Non-pigmented ciliary epithelial cell (primary cell): ENCODE data around the gene ZC3H7B.
A peak's percentile ranks its signal among the peaks of the same experiment; 100 is the strongest.
"Not testable (repeated sequence)": the region's sequence is repeated elsewhere in the genome, so short reads cannot be mapped to it uniquely, and the experiment has no call there.

Experiments
- DNase-seq: peaks from one replicate; pipeline ENCODE4 v3.0.0-alpha.2; 2010; ENCODE audit warnings: low read depth

Gene ZC3H7B

DNA sequence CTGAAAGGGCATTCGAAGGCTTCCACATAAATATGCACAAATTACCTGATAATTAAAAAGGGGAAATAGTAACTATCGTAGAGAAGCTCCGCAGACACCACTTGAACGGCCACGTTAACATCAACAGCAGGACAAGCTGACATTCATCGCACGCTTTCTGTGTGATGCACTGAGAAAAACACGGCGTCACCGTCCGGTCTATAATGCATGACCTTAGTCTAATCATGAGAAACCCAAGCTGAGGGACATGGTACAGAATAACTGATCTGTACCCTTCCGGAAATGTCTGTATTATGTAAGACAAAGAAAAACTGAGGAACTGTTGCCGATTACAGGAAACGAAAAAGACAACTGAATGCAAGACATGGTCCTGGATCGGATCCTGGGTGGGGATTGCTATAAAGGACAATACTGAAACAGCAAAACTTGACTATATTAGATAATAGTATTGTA lies 14.7 kb upstream of the ZC3H7B start:
- DNase-seq: no peak

- DNase-seq: no peak
Measured at GRCh38 chr22:41288245-41288946, 12.9 kb upstream of the ZC3H7B start.

GRCh38 chr22:41289671-41290070 lies 11.7 kb upstream of the ZC3H7B start:
- no peak for DNase-seq

DNA sequence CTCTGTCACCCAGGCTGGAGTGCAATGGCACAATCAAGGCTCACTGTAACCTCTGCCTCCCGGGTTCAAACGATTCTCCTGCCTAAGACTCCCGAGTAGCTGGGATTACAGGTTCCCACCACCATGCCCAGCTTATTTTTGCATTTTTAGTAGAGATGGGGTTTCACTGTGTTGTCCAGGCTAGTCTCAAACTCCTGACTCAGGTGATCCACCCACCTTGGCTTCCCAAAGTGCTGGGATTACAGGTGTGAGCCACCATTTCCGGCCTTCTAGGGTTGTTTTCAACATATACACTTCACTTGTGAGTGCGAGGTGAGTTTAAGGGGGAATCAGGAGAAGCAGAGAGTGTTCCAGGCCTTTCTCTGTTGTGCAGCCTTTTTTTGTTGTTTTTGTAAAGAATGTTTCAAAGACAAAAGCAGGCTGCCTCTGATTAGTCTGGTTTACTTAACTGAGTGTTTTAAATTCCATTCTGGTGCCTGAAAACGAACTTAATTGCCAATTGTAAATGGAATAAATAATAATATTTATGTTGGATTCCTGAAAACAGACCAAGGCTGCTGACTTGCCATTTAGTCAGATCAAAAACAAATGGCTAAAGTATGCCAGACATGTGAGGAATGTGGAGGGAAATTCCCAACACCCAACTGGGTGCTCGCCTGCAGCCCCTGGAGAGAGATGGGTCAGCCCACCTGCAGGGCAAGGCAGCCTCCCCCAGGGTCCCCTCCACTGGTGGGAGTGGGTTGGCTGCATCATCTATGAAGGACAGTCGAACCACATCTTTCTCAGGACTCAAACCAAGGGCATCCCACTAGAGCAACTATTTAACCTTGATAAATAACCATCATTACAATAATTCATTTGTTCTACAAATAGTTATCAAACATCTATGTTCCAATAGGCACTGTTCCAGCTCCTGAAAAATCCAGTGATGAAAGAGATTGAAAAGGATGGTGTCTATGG lies 10.8 kb upstream of the ZC3H7B start:
- DNase-seq: peak; percentile 61

- DNase-seq: not testable (repeated sequence)
Measured at GRCh38 chr22:41294816-41295215, 6.5 kb upstream of the ZC3H7B start.

GRCh38 chr22:41296826-41297667 lies 4.3 kb upstream of the ZC3H7B start:
- no peak for DNase-seq

- DNase-seq: no peak
Measured at GRCh38 chr22:41300661-41301060, 664 bp upstream of the ZC3H7B start.

DNA sequence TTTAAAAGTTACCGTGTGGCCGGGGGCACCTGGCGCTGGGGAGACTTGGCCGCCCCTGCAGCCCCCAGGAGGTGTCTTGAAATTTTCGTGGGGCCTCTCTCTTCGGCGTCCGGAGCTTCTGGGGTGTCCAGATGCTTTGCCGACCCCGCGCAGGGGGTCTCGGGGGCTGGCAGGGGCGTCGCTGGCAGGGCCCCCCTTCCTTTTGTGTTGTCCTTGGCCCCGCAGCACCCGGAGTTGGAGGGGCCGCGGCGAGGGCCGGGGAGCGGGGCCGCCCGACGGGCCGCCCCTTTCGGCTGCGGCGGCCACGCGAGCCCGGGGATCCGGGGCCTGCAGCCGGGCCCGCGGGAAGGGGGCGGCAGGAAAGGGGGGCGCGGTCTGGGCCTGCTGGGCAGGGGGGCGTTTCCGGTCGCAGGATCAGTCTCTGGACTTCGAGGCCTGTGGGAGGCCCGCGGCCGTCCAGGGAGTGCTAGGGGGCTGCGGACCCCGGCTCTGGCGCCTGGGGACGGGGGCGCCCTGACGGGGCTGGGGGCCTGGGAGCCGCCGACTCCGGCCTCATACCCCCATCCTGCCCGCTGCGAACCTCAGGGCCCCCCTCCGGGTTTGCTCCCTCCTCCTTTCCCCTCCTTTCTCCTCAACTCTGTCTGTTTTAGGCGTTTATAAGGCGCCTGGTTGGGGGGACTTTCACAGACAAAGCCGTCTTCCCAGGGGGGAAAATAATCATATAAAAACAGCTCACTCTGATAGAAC lies 869 bp downstream of the ZC3H7B start:
- no peak for DNase-seq

DNA sequence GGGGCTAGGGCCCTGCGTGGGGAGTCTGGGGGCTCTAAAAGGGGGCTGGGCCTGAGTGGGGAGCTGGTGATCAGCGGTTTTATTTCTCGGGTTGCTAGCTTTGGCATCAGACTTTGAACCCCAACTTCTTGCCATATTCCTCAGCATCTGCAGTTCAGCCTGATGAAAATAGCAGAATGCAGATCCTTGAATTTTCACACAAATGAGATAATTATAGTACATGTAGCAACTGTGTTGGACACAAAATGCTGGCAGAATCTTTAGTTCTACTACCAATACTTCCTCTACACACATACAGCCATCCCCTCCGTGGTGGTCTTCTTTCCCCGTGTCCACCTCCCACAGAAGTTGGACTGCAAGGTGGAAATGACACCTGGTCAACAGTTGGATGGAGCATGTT lies 1.5 kb downstream of the ZC3H7B start:
- DNase-seq: no peak

GRCh38 chr22:41305646-41306045 lies 4.3 kb downstream of the ZC3H7B start:
- no peak for DNase-seq

DNA sequence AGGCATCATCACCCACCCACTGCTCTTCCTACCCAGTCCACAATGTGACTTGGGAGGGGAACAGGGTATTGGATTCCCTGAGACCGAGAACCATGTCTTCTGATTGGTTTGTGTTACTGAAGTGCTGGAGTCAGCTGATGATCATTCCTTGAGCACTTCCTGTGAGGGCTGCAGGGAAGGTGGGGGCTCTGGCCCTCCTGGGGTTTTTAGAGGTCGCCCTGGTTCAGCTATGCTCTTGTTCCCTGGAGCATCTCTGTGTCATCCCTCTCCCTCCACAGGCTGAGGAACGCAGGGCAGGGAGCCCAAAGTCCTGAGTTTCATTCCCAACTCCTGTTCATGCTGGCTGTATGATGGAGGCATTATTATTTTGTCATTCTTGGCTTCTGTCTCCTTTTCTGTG lies 6.7 kb downstream of the ZC3H7B start:
- no peak for DNase-seq

DNA sequence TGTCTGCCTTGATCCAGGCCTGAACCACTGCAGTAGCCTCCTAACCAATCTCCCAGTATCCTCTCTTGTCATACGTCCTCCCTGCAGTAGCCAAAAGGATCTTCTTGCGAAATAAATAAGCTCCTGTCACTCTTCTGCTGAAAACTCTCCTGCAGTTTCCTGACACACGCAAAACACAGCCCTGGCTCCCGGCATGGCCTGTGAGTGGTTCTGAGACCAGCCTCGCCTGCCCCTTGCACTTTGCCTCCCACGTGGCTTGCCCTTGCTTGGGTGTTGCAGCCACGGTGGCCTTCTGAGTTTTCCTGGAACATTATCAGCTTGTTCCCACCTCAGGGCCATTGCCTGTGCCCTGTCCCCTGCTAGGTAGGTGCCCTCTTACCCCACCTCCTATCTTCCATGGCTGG lies 7.2 kb downstream of the ZC3H7B start:
- DNase-seq: no peak

DNA sequence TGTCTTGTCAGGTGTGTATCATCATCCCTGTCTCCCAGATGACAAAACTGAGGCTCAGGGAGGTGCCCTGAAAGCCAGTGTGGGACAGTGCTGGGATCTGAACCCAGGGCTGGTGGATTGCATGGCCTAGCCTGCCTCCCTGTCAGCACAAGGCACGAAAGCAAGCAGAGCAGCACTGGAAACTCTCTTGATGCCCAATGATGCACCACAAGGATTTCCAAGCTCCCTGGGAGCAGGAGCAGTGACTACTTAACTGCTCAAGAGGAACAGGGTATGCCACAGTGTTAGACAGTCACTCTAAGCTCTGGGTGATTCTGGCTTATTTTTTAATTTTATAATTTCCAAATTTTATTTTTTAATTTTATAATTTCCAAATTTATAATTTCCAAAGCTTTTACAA lies 9.0 kb downstream of the ZC3H7B start:
- DNase-seq: no peak

DNA sequence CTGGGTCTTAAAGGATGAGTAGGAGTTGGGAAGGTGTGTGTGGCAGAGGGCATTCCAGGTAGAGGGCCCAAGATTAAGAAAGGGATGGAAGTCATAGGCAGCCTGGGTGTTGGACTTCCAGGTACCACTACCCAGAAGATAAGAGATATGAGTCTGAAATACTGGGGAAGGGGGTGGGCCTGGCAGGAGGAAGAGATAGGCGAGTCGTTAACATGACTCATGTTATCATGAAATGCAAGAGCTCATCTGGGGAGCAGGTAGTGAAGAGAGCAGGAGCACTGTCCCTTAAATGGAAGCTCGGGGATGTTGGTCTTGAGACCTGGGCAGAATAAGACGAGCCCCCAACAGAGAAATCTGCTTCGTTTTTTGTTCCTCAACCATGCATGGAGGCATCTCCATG lies 10.2 kb downstream of the ZC3H7B start:
- no peak for DNase-seq

- no peak for DNase-seq
Measured at GRCh38 chr22:41314821-41315220, 13.5 kb downstream of the ZC3H7B start.

GRCh38 chr22:41315586-41315985 lies 14.3 kb downstream of the ZC3H7B start:
- no peak for DNase-seq

DNA sequence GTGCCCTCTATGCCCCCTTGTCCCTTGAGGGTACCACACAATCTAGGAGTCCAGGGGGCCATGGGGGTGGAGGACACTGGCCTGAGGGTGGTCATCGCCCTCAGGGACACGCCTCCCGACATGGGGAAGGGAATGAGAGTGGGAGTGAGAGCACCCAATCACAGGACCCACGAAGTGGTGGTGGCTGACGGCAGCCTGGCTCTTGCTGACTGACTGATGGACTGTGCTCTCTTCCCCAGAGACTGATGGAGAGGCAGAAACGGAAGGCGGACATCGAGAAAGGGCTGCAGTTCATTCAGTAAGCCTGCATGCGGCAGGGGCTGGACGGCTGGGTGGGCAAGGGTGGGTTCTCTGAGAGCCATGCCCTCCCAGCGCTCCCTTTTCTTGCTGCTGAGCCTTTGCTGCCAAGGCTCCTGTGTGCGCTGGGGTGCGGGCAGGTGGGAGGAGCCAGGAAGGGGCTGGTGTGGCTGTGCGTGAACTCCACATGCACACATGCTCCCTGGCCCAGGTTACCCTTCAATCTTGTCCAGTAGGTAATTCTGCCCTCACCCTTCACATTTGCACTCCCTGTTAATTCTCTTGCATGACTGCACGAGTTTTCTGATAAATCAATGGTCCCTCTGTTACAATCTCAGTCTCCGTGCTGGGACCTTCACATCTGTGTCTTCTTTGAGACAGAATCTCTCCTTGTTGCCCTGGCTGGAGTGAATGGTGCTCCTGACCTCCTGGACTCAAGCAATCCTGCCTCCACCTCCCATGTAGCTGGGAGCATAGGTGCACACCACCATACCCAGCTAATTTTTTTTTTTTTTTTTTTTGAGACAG lies 19.3 kb downstream of the ZC3H7B start:
- no peak for DNase-seq

GRCh38 chr22:41324821-41325528 lies 23.6 kb downstream of the ZC3H7B start:
- no peak for DNase-seq

GRCh38 chr22:41327124-41327523 lies 25.8 kb downstream of the ZC3H7B start:
- DNase-seq: no peak

DNA sequence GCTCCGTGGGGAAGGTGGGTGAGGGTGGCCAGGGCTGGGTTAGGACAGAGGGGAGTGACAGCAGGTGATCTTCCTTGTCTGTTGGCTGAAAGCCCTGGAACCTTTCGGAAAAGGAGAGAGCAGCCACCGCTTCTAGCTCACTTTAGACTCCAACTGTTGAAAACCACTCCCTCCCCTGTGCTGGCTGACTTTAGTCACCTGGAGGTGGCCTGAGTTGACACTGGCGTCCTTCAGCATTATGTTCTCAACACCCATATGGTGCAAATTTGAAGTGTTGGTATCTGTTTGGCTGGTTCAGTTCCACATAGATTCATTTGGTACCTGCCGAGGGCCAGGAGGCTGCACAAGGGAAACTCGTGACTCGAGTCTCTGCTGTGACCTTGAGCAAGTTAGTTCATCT lies 28.8 kb downstream of the ZC3H7B start:
- DNase-seq: no peak
